ENCODE data around the gene ESRRA. TPM values are rescaled to one million over a fixed set of nuclear protein-coding genes. Genes with fewer than 3 reads are reported as not detected.
A peak's percentile ranks its signal among the peaks of the same experiment; 100 is the strongest.

The ESRRA gene
- total and polyA plus RNA-seq, 10 of the 15 experiments (the other 5 are each of a cell fraction or from before 2014, with no cell fraction given): 0.32 to 48.9 (median 12.6) TPM

DNA sequence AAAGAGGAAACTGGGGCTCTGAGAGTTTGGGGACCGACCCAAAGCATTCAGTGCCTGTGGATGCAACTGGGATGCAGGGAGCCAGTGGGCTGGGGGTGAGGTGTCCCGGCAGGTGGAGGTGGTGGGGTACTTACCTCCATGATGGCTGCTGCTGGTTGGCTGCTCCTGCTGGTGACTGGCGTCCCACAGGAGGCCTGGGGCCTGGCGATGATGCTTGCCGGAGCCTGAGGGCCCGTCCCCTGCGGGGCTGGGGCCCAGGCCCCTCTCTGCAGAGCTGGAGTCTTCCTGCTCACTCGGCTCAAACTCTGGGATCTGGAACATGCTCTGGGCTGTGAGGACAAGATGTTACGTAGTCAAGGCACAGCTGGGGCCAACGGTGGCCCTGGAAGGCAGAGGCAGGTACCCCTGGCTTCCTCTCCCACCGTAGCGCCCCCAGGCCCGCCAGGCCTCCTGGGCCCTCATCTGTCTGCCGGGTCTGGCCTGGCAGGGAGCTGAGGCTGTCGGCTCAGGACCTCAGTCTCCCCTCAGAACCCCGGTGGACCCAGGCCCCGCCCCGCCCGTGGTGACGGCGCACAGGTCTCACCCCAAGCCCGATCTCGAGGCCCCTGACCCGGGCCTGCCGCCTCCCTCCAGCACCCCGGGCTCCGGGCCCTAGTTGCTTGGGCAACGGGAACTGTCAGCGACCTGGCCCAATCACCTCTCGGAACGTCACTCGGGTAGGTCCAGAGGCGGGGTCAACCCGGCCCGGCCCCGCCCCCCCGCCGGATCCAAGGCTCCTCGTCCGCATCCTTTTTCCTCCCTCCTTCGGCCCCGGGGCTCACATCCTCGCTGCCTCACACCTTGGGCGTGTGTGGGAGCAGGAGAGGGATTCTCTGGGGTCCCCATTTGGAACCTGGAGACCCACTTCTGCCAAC is 21.0 kb upstream of the ESRRA start, which contains the start of gene BAD (continued):
- no peak for TF ChIP-seq ATF2 (IDR thresholded peaks at IDR 0.05; ENCODE audit: low read length)
- TF ChIP-seq PAX8 (IDR thresholded peaks at IDR 0.05): no peak
- TF ChIP-seq SREBF1 (IDR thresholded peaks at IDR 0.05; ENCODE audit: low read length): 0 out of 2 replicates have a peak, but pooled peaks have one; percentile 26
- no peak for TF ChIP-seq SRF (IDR thresholded peaks at IDR 0.05; ENCODE audit: low read depth in 2 of 2, low read length in 2 of 2)
- no peak for TF ChIP-seq YBX1 (IDR thresholded peaks at IDR 0.05)
- TF ChIP-seq, protein P1, sequence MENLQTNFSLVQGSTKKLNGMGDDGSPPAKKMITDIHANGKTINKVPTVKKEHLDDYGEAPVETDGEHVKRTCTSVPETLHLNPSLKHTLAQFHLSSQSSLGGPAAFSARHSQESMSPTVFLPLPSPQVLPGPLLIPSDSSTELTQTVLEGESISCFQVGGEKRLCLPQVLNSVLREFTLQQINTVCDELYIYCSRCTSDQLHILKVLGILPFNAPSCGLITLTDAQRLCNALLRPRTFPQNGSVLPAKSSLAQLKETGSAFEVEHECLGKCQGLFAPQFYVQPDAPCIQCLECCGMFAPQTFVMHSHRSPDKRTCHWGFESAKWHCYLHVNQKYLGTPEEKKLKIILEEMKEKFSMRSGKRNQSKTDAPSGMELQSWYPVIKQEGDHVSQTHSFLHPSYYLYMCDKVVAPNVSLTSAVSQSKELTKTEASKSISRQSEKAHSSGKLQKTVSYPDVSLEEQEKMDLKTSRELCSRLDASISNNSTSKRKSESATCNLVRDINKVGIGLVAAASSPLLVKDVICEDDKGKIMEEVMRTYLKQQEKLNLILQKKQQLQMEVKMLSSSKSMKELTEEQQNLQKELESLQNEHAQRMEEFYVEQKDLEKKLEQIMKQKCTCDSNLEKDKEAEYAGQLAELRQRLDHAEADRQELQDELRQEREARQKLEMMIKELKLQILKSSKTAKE (IDR thresholded peaks at IDR 0.05; ENCODE audit: low read depth, poor library complexity, severe bottlenecking): no peak
- no peak for TF ChIP-seq EGR1 (IDR thresholded peaks at IDR 0.05; ENCODE audit: borderline replicate concordance in 1 of 2, low read depth in 2 of 2, low read length in 2 of 2)
- no peak for TF ChIP-seq MEF2B (IDR thresholded peaks at IDR 0.05; ENCODE audit: partially characterized antibody, poor library complexity, severe bottlenecking)
- no peak for TF ChIP-seq ZNF207 (IDR thresholded peaks at IDR 0.05; ENCODE audit: borderline replicate concordance)
- no peak for TF ChIP-seq CBX5 (IDR thresholded peaks at IDR 0.05; ENCODE audit: low read depth)
- TF ChIP-seq POLR2A (IDR thresholded peaks at IDR 0.05; ENCODE audit: low read depth, low read length): peak; percentile 78
- TF ChIP-seq HDGF (IDR thresholded peaks at IDR 0.05): 0 out of 2 replicates have a peak, but pooled peaks have one; percentile 21
- no peak for TF ChIP-seq ZNF622 (IDR thresholded peaks at IDR 0.05)
- no peak for TF ChIP-seq ZNF592 (IDR thresholded peaks at IDR 0.05)
- no peak for TF ChIP-seq PML (IDR thresholded peaks at IDR 0.05; ENCODE audit: low read length)
- no peak for TF ChIP-seq KDM1A (IDR thresholded peaks at IDR 0.05; ENCODE audit: borderline replicate concordance)
- no peak for TF ChIP-seq EZH2 (IDR thresholded peaks at IDR 0.05; ENCODE audit: borderline replicate concordance, control insufficient read depth, low read depth, low read length)
- peak; percentile 91 for TF ChIP-seq CREB1 (IDR thresholded peaks at IDR 0.05; ENCODE audit: low read depth)
- TF ChIP-seq, protein P2, sequence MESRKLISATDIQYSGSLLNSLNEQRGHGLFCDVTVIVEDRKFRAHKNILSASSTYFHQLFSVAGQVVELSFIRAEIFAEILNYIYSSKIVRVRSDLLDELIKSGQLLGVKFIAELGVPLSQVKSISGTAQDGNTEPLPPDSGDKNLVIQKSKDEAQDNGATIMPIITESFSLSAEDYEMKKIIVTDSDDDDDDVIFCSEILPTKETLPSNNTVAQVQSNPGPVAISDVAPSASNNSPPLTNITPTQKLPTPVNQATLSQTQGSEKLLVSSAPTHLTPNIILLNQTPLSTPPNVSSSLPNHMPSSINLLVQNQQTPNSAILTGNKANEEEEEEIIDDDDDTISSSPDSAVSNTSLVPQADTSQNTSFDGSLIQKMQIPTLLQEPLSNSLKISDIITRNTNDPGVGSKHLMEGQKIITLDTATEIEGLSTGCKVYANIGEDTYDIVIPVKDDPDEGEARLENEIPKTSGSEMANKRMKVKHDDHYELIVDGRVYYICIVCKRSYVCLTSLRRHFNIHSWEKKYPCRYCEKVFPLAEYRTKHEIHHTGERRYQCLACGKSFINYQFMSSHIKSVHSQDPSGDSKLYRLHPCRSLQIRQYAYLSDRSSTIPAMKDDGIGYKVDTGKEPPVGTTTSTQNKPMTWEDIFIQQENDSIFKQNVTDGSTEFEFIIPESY (IDR thresholded peaks at IDR 0.05): no peak
- TF ChIP-seq TARDBP (IDR thresholded peaks at IDR 0.05; ENCODE audit: borderline replicate concordance): no peak
- TF ChIP-seq KAT2A (conservative IDR thresholded peaks at IDR 0.05; ENCODE audit: control insufficient read depth, low read depth, low read length): no peak
